SK-N-SH treated with all-trans-retinoic acid at 6 μM for 48 hours (cell line): ENCODE measurements around the gene GPR153.

ENCODE experiments used
- ARNTL ChIP-seq: fragments of 450-650 bp; formaldehyde crosslinking; IDR thresholded peaks from 2 replicates; pipeline ENCODE4 v1.5.0; 2020; ENCODE audit warnings: low read depth, mild to moderate bottlenecking, moderate library complexity, borderline replicate concordance
- CREB5 ChIP-seq: fragments of 250-450 bp; sonication (Bioruptor Pico); IDR thresholded peaks from 2 replicates; pipeline ENCODE4 v1.5.1; 2020; ENCODE audit warnings: low read depth, mild to moderate bottlenecking, moderate library complexity
- OSR1 ChIP-seq: fragments of 250-450 bp; sonication (Bioruptor Pico); IDR thresholded peaks from 2 replicates; pipeline ENCODE4 v1.8.0; 2022; ENCODE audit warnings: moderate library complexity, mild to moderate bottlenecking, inconsistent platforms
- PATZ1 ChIP-seq: fragments of 250-450 bp; sonication (Bioruptor Pico); IDR thresholded peaks from 2 replicates; pipeline ENCODE4 v1.8.0; 2020; ENCODE audit warnings: mild to moderate bottlenecking, moderate library complexity, borderline replicate concordance
- POU6F1 ChIP-seq: fragments of 250-450 bp; sonication (Bioruptor Pico); IDR thresholded peaks from 2 replicates; pipeline ENCODE4 v1.8.0; 2021; ENCODE audit warnings: low read depth, mild to moderate bottlenecking, moderate library complexity, borderline replicate concordance
- PPARA ChIP-seq: fragments of 250-450 bp; sonication (Bioruptor Pico); IDR thresholded peaks from 2 replicates; pipeline ENCODE4 v1.5.0; 2020; ENCODE audit warnings: mild to moderate bottlenecking, borderline replicate concordance
- TOX ChIP-seq: fragments of 250-450 bp; sonication (Bioruptor Pico); IDR thresholded peaks from 2 replicates; pipeline ENCODE4 v1.8.0; 2021; ENCODE audit warnings: mild to moderate bottlenecking, moderate library complexity, borderline replicate concordance
- ZC3H10 ChIP-seq: fragments of 250-450 bp; sonication (Bioruptor Pico); IDR thresholded peaks from 2 replicates; pipeline ENCODE4 v1.5.1; 2021; ENCODE audit warnings: mild to moderate bottlenecking, moderate library complexity
- ZFP3 ChIP-seq: fragments of 250-450 bp; sonication (Bioruptor Pico); IDR thresholded peaks from 2 replicates; pipeline ENCODE4 v1.5.0; 2020; ENCODE audit warnings: mild to moderate bottlenecking, moderate library complexity
- ZFP30 ChIP-seq: fragments of 450-650 bp; formaldehyde crosslinking; IDR thresholded peaks from 2 replicates; pipeline ENCODE4 v1.5.0; 2022; ENCODE audit warnings: mild to moderate bottlenecking, moderate library complexity
- ZNF565 ChIP-seq: fragments of 450-650 bp; formaldehyde crosslinking; conservative IDR thresholded peaks from 2 replicates; pipeline ENCODE4 v1.5.0; 2020; ENCODE audit warnings: low read depth, mild to moderate bottlenecking, moderate library complexity
- ZNF8 ChIP-seq: fragments of 450-650 bp; formaldehyde crosslinking; IDR thresholded peaks from 2 replicates; pipeline ENCODE4 v1.5.0; 2020; ENCODE audit warnings: mild to moderate bottlenecking, moderate library complexity

GRCh38 chr1:6271554-6271953 is 10.7 kb upstream of the GPR153 start:
- TF ChIP-seq ZFP3 (CRISPR knock-in tag) (no peak), PPARA (no peak), CREB5 (CRISPR knock-in tag) (no peak), TOX (no peak), PATZ1 (no peak), ARNTL (CRISPR knock-in tag) (no peak), ZC3H10 (CRISPR knock-in tag) (no peak), ZNF565 (no peak), ZFP30 (CRISPR knock-in tag) (no peak), ZNF8 (CRISPR knock-in tag) (no peak), OSR1 (CRISPR knock-in tag) (no peak), POU6F1 (CRISPR knock-in tag) (no peak)
